Activated naive CD8-positive, alpha-beta T cell treated with anti-CD3 and anti-CD28 coated beads, Interleukin-2, amount 10 ng/mL, durations not matched to agents 7 days and 5 days (primary cell): ENCODE data around the gene LINGO3. TPM values are rescaled to one million over a fixed set of nuclear protein-coding genes. Genes with fewer than 3 reads are reported as not detected.

Experiments
- ATAC-seq: fragments of 150-1000 bp; cut with Tn5 transposase; one replicate; pipeline ENCODE4 v1.10.0; 2021; ENCODE audit warnings: low read depth, moderate library complexity
- POLR2A ChIA-PET: fragments of 350-600 bp; sonication (Branson Sonifier 250); formaldehyde crosslinking; loops from one replicate; lab custom pipeline; 2021; ENCODE audit warnings: antibody characterized with exemption; lab: Charles Lee
- DNase-seq: peaks from one replicate; pipeline ENCODE4 v3.0.0; 2021
- H3K27ac Mint-ChIP-seq: one replicate; pipeline ENCODE4 v1.8.0; 2022; ENCODE audit warnings: mild to moderate bottlenecking, mixed read lengths
- H3K27me3 Mint-ChIP-seq: one replicate; pipeline ENCODE4 v1.8.0; 2022; ENCODE audit warnings: mild to moderate bottlenecking, moderate library complexity, mixed read lengths
- H3K36me3 Mint-ChIP-seq: one replicate; pipeline ENCODE4 v1.8.0; 2021; ENCODE audit warnings: mild to moderate bottlenecking, mixed read lengths
- H3K4me1 Mint-ChIP-seq: one replicate; pipeline ENCODE4 v1.8.0; 2021; ENCODE audit warnings: mixed read lengths
- H3K4me3 Mint-ChIP-seq: one replicate; pipeline ENCODE4 v1.8.0; 2022; ENCODE audit warnings: mild to moderate bottlenecking, moderate library complexity, mixed read lengths
- H3K9me3 Mint-ChIP-seq: one replicate; pipeline ENCODE4 v1.8.0; 2021; ENCODE audit warnings: mixed read lengths
- total RNA-seq, 2 experiments: library from RNA; stranded (reverse); gene quantifications; one replicate each; pipeline ENCODE4 v1.2.3, GENCODE V29; 2021

LINGO3 gene
- total RNA-seq, 2 experiments from 2014 or later = 0.69 to 0.82 TPM

DNA sequence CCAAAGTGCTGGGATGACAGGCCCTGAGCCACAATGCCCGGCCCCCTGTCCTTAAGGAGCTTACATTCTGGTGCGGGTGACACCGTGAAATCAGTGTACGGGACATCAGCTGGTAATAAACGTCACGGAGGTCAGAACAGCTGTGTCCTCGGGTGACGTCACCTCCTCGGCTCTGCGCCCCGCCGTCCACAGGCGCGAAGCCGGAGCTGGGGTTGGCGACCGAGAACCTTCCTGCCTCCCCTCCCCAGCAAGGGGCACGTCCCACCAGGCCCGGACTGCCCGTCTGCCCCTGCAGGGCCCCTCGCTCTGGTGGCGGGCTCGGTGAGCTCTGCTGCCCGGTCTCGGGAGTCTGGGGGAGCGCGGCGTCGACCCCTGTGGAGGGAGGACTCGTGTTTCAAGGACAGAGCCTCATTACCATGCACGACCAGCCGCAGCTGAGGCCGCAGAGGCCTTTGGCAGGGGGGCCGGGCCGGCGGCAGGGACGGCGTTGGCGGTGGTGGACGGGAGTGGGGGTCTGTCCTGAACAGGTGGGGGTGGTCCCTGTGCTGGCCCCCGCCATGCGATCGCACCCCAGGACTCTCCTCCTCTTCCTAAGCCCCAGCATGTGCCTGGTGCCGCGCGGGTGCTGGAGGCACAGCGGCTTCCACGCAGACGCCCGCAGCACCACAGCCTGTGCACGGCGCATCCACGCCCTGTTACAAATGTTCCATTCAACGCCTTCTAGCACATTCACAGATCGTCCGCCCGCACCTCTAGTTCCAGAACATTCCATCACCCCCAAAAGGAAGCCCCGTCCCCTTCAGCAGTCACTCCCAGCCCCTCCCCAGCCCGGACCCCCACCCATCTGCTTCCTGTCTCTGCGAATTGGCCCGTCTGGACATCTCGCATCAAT lies 5.4 kb downstream of the LINGO3 start:
- H3K27me3 Mint-ChIP-seq = peaks cover 41% of the 10 kb centered on the region
- peaks cover 2% of the 10 kb centered on the region for H3K36me3 Mint-ChIP-seq
- H3K27ac Mint-ChIP-seq = no peak overlapping the region
- H3K4me1 Mint-ChIP-seq = peaks cover 4% of the 10 kb centered on the region
- no peak overlapping the region for H3K4me3 Mint-ChIP-seq
- ATAC-seq (peak; percentile 21), DNase-seq (no peak)
- POLR2A ChIA-PET = no interaction called here
- H3K9me3 Mint-ChIP-seq = no peaks in the 10 kb centered on the region

- Mint-ChIP-seq H3K27me3 (peaks cover 29% of the 10 kb centered on the region), H3K9me3 (no peaks in the 10 kb centered on the region), H3K4me3 (no peak overlapping the region), H3K4me1 (peaks cover 4% of the 10 kb centered on the region), H3K27ac (no peak overlapping the region), H3K36me3 (peaks cover 2% of the 10 kb centered on the region)
- POLR2A ChIA-PET = interaction anchor here (0.7 kb wide), 1 partner anchor 61 kb away, joined by 3 read pairs; no protein-coding TSS in a partner anchor
- ATAC-seq = no peak
- DNase-seq = no peak
Observed at GRCh38 chr19:2300533-2300932, 7.4 kb downstream of the LINGO3 start.

GRCh38 chr19:2296141-2296540 lies 11.8 kb downstream of the LINGO3 start:
- Mint-ChIP-seq H3K36me3 (peaks cover 12% of the 10 kb centered on the region), H3K27ac (no peak overlapping the region), H3K4me1 (peaks cover 7% of the 10 kb centered on the region), H3K4me3 (no peak overlapping the region), H3K27me3 (no peaks in the 10 kb centered on the region), H3K9me3 (no peaks in the 10 kb centered on the region)
- ATAC-seq (no peak), DNase-seq (no peak)
- POLR2A ChIA-PET = no interaction called here

DNA sequence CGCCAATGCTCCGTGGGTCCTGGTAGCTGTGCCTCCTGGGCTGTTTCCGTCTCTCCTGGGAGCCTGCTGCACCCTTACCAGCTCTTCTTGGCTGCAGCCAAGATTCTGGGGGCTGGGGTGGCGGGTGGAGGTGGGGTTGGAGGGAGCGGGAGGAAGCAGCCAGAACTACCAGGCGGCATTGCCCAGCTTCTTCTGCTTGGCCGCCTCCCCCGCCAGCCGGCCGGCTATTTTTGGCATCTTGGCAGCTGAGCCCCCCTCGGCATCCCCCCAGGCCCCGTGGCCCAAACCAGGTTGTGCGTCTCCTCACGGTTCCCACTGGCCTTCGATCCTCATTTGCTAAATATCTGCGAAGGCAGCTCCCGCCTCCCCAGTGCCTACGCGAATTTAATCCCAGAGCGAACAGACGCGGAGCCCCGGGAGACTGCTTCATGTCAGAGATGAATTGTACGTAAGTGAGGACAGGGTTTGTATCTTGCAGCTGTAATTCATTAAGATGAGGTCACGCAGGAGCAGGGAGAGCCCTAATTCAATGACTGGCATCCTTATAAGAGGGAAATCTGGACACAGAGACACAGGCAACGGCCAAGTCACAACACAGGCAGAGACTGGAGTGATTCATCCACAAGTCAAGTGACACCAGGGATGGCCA lies 13.1 kb downstream of the LINGO3 start:
- DNase-seq (no peak), ATAC-seq (no peak)
- Mint-ChIP-seq H3K27me3 (no peaks in the 10 kb centered on the region), H3K4me3 (no peak overlapping the region), H3K9me3 (no peaks in the 10 kb centered on the region), H3K4me1 (peaks cover 8% of the 10 kb centered on the region), H3K27ac (no peak overlapping the region), H3K36me3 (peaks cover 15% of the 10 kb centered on the region)
- POLR2A ChIA-PET = interaction anchor here (1.1 to 1.4 kb wide), 2 partner anchors 33 to 59 kb away, joined by 3 read pairs; partner anchors contain the start of genes LSM7 and SPPL2B

DNA sequence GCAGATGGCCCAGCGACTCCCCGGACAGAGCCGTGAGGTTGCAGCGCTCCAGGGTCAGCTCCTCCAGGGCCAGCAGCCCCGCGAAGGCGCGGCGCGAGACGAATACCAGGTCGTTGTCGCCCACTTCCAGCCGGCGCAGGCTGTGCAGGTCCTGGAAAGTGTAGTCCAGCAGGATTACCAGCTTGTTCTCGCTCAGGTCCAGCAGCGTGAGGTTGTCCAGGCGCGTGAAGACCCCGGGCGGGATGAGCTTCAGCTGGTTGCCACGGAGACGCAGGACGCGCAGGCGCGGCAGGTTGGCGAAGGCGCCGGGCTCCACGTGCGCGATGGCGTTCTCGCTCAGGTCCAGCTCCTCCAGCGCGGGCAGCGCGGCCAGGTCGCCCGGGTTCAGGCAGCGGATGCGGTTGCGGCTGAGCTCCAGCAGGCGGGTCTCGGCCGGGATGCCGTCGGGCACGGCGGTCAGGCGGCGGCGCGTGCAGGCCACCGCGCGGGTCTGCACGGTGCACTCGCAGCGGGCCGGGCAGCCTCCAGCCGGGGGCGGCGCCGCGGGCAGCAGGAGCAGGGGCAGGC lies 16.7 kb downstream of the LINGO3 start:
- H3K4me1 Mint-ChIP-seq = peaks cover 18% of the 10 kb centered on the region
- peaks cover 15% of the 10 kb centered on the region for H3K36me3 Mint-ChIP-seq
- DNase-seq (no peak), ATAC-seq (no peak)
- H3K4me3 Mint-ChIP-seq = peak overlapping the region; percentile 78
- POLR2A ChIA-PET = interaction anchor here (0.5 to 1.5 kb wide), 5 partner anchors 37 to 256 kb away, joined by 3 to 8 read pairs (median 4); partner anchors contain the start of genes LSM7 and SPPL2B
- H3K27ac Mint-ChIP-seq = peak overlapping the region; percentile 82
- H3K27me3 Mint-ChIP-seq = no peaks in the 10 kb centered on the region
- no peaks in the 10 kb centered on the region for H3K9me3 Mint-ChIP-seq

DNA sequence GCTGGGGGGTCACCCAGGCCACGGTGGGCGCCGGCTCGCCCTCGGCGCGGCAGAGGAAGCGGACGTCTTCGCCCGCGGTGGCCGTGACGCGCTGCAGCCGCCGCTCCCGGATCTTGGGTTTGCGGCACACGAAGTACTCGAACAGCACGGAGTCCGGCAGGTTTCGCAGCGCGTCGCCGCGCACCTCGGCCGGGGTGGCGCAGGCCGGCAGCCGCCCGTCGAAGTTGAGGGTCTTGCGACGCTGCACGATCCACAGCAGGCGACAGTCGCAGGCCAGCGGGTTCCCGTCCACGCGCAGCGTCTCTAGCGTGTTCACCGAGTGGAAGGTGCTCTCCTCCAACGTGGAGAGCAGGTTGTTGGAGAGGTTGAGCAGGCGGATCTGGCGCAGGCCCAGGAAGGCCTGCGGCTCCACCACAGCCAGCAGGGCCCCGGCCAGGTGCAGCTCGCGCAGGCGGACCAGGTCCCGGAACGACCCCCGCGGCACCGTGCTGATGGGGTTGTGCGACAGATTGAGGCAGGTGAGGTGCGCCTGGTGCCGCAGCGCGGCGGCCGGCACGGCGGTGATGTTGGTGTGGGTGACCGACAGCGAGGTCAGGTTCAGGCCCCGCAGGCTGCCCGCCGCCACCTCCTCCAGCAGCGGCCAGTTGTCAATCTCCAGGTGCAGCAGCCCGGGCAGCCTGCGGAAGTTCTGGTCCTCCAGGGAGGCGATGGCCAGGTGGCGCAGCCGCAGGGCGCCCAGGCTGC lies 17.3 kb downstream of the LINGO3 start:
- Mint-ChIP-seq H3K27me3 (no peaks in the 10 kb centered on the region), H3K27ac (peak overlapping the region; percentile 82), H3K4me3 (peak overlapping the region; percentile 78), H3K9me3 (no peaks in the 10 kb centered on the region), H3K4me1 (peaks cover 18% of the 10 kb centered on the region), H3K36me3 (peaks cover 15% of the 10 kb centered on the region)
- POLR2A ChIA-PET = interaction anchor here (0.5 to 1.5 kb wide), 5 partner anchors 38 to 172 kb away, joined by 3 to 8 read pairs (median 4); partner anchors contain the start of genes LSM7 and SPPL2B
- ATAC-seq (peak; percentile 35), DNase-seq (peak; percentile 71)

GRCh38 chr19:2289714-2290435 lies 18.1 kb downstream of the LINGO3 start:
- H3K4me1 Mint-ChIP-seq = peaks cover 16% of the 10 kb centered on the region
- peaks cover 15% of the 10 kb centered on the region for H3K36me3 Mint-ChIP-seq
- ATAC-seq (peak; percentile 74), DNase-seq (peak; percentile 78)
- peak overlapping the region; percentile 91 for H3K4me3 Mint-ChIP-seq
- H3K9me3 Mint-ChIP-seq = no peaks in the 10 kb centered on the region
- peak overlapping the region; percentile 96 for H3K27ac Mint-ChIP-seq
- no peaks in the 10 kb centered on the region for H3K27me3 Mint-ChIP-seq
- POLR2A ChIA-PET = interaction anchor here (0.6 to 1.7 kb wide), 7 partner anchors 15 to 172 kb away, joined by 3 to 8 read pairs (median 4); partner anchors contain the start of genes LSM7 and SPPL2B

DNA sequence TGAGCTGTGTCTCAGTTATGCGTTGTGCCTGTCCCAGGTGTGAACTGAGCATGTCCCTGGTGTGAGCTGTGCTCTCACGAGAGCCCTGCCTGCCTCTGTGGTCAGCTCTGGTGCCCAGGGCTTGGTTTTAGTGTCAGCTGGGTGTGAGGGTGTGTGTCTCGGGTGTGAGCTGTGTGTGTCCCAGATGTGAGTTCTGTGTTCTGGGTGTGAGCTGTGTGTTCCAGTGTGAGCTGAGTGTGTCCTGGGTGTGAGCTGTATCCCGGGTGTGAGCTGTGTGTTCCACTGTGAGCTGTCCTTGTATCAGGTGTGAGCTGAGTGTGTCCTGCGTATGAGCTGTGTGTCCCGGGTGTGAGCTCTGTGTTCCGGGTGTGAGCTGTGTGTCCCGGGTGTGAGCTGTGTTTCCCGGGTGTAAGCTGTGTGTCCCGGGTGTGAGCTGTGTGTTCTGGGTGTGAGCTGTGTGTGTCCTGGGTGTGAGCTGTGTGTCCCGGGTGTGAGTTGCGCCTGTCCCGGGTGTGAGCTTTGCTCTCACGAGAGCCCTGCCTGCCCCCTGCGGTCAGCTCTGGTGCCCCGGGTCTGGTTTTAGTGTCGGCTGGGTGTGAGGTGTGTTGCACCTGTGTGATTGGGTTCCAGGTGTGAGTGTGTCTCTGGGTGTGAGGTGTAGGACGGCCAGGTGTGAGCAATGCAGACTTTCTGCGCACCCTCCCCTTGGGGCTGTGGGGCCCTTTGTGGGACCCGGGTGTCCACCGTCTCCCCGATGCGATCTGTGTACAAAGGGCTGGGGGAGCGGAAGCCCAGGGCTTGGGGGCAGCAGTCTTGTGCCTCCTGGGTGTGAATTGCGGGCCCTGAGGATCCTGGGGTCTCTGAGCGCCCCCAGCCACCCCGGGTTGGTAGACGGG lies 18.9 kb downstream of the LINGO3 start:
- Mint-ChIP-seq H3K9me3 (no peaks in the 10 kb centered on the region), H3K27me3 (no peaks in the 10 kb centered on the region), H3K36me3 (peaks cover 14% of the 10 kb centered on the region), H3K4me3 (peak overlapping the region; percentile 91), H3K4me1 (peaks cover 14% of the 10 kb centered on the region), H3K27ac (peak overlapping the region; percentile 96)
- peak; percentile 58 for DNase-seq
- POLR2A ChIA-PET = interaction anchor here (0.6 to 1.7 kb wide), 5 partner anchors 14 to 105 kb away, joined by 3 to 6 read pairs (median 4); partner anchors contain the start of gene LSM7
- ATAC-seq = peak; percentile 27

DNA sequence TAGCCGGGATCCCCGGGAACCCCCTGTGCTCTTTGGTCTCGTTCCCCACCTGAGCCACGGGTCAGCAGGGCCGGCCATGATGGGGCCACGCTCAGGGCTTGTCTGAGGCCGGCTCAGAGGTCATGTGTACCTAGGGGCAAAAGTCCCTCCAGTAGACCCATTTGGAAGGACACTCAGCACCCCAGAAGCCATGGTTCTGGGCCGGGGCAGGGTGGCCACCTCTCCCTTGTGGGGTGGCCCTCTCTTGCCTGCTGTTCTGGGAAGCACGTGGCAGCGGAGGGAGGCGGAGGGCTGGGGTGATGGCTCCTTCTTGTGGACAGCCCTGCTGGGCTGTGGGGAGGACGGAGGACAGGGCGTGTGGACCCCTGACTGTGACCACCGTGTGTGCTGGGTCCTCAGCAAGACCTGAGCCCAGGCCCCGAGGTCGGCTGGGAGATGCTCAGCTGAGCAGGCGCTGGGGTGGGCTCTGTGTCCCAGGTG lies 19.6 kb downstream of the LINGO3 start:
- H3K9me3 Mint-ChIP-seq = no peaks in the 10 kb centered on the region
- H3K4me3 Mint-ChIP-seq = no peak overlapping the region
- POLR2A ChIA-PET = interaction anchor here (1.5 to 1.7 kb wide), 2 partner anchors 14 to 39 kb away, joined by 6 read pairs; partner anchors contain the start of gene LSM7
- DNase-seq = no peak
- H3K27ac Mint-ChIP-seq = peak overlapping the region; percentile 96
- H3K36me3 Mint-ChIP-seq = peaks cover 11% of the 10 kb centered on the region
- peaks cover 13% of the 10 kb centered on the region for H3K4me1 Mint-ChIP-seq
- H3K27me3 Mint-ChIP-seq = no peaks in the 10 kb centered on the region
- ATAC-seq = no peak

DNA sequence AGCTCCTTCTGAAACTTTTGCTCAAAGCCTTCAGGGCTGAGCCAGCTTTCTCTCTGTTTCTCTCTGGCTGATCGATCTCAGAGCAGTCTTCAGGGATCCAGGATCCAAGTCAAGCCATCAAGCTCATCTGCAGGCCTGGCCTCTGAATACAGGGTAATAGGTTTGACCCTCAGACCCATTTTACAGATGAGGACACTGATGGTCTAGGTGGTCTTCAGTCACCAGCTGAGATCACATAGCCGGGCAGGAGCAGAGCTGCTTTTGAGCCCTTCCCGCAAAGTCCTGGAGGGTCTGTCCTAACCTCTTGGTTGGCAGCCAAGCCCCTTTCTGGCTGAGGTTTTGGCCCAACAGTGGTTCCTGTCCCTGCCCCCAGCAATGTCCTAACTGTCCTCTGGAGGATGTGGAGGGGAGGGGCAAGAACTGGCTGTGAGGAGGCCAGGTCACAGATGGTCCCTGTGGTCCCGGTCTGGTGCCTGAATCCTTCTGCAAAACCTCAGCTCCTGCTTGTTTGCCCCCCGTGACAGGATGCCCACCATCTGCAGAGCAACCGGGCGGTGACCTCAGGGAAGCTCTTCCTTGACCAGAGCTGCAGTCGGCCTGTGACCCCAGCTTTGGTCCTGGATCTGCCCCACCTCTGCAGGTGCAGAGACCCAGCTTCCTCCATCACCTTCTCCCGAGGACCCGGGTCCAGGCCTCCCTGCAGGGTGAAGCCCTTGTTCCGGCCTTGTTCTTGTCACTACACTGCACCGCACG lies 20.2 kb downstream of the LINGO3 start:
- DNase-seq (no peak), ATAC-seq (no peak)
- Mint-ChIP-seq H3K4me1 (peaks cover 13% of the 10 kb centered on the region), H3K27ac (peak overlapping the region; percentile 70), H3K36me3 (peaks cover 7% of the 10 kb centered on the region), H3K9me3 (no peaks in the 10 kb centered on the region), H3K4me3 (no peak overlapping the region), H3K27me3 (peaks cover 3% of the 10 kb centered on the region)
- POLR2A ChIA-PET = no interaction called here
